HG02884 (cell line): ENCODE measurements around the gene DLX1.
"Not testable (repeated sequence)": the region's sequence is repeated elsewhere in the genome, so short reads cannot be mapped to it uniquely, and the experiment has no call there.

Source experiments
- ATAC-seq: cut with Tn5 transposase; IDR thresholded peaks from one replicate; pipeline ENCODE4 v1.9.1; 2021; ENCODE audit warnings: mild to moderate bottlenecking, moderate library complexity; ENCODE audit not compliant: unreplicated experiment

Gene DLX1

DNA sequence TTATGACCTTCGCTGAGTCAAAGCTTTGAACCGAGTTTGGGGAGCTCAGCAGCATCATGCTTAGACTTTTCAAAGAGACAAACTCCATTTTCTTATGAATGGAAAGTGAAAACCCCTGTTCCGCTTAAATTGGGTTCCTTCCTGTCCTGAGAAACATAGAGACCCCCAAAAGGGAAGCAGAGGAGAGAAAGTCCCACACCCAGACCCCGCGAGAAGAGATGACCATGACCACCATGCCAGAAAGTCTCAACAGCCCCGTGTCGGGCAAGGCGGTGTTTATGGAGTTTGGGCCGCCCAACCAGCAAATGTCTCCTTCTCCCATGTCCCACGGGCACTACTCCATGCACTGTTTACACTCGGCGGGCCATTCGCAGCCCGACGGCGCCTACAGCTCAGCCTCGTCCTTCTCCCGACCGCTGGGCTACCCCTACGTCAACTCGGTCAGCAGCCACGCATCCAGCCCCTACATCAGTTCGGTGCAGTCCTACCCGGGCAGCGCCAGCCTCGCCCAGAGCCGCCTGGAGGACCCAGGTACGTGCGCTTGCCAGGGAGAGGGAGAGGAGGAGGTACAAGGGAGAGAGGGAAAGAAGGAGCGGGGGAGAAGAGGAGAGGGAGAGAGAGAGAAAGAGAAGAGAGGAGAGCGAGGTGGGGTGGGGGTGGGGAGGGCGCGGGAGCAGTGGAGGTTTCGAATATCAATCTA lies at the start of gene DLX1:
DLX1 (plus strand) TSS at position 48 of the 700 bp plus-strand sequence; CDS start at position 219, 171 bp downstream.
- no peak for ATAC-seq

DNA sequence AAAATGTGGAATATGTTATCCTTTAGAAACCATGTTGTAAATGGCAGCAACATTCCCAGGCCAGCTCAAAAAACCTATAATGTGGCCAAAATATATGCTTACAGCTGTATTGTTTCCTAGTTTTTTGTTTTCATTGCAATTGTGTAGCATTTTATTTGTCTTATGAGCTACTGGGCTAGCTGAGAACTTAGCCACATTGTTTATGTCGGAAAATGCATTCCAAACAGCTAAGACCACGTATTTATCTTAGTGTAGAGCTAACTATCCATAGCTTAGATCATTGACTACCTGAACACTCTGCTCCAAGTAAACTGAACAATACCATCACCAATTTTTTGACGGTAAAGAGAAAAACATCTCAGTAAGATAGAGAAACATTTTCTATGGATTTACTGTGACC lies 47.2 kb upstream of the DLX1 start:
- no peak for ATAC-seq

DNA sequence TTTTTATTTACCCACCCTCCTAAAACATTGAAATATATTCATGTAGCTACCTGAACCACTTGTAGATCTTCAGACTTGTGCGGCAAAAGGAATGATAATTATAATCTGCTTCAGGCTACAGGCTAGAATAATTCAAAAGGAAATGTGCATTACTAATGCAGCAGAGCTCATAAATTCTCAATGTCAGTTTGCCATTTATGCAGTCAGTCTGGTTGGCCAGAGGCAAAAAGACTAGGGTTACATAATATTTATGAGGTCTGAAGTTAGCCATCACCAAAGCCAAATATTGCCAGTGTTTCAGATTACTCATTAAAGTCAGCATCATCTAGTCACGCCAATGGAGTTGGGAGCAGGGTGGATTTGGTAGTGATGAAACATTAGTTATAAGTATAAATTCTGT lies 46.7 kb upstream of the DLX1 start:
- ATAC-seq, result no peak

DNA sequence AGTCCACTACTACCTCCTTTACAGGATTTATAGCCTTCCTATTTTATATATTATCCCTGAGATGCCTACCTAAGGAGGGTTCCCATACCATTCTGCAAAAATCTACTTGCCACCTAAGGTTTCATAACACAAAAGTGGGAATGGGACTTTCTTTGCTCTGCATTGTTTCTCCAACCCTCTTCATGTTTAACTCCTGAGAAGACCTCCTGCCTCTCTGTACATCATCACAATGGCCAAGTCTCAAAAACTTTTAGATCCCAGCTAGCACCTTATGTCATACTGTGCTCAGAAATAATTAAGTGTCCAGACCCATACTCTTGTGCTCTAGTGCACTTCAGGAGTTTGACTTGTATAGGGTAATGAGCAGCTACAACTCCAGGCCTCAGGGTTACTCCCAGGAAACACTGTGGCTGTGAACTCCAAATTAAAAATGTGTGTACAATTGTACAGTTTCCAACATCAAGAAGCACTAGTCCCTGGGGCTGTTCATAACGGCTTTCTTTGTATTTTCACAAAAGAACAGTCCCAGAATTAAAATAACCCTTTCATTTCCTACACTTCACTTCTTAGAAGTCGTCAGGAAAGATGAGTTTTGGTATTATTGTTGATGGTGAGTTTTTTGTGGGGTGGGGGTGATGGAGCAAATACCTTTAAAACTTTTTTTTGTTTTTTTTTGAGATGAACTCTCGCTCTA lies 46.1 kb upstream of the DLX1 start:
- ATAC-seq, result no peak

DNA sequence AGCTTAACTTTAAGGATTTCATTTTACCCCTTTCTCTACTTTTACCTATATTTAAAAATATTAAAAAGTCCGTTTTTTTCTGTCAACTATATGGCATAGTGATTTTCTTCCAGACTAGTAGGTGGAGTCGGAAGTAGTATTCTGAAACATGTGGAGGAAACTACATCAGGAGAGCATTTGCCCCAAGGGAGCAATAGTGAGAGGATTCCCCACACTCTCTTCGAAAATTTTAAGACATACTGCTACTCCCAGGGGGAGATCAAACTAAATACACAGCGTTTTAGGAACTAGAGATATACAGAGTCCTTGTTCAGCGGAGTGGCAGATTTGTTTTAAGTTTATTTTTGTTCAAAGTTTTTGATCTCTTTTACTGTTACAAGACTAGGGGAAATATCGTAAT lies 45.0 kb upstream of the DLX1 start:
- no peak for ATAC-seq

DNA sequence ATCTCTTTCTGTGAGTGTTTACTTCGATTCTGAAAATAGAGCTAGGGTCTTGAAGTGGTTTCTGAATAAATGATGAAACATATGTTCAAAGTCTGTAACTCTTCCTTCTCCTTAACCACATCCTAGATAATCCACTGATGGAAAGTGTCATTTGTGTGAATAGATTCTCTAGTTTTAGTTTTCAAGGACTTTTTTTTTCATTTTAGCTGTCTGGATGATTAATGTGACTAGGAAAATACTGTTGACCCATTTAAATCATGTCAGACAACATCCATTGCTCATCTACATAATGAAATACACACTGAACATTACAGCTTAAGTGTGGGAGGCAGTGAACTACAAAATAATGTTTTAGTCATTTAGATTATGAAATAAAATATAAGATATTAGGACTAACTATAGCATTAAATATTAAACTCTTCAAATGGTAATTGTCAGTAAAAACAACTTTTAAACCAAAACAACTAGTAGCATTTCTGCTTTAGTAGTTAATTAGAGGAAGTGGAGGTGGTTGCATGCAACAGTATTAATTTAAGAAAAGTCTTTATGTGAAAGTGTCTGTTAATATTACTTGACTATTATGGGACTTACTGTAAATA lies 39.1 kb upstream of the DLX1 start:
- ATAC-seq, result no peak

DNA sequence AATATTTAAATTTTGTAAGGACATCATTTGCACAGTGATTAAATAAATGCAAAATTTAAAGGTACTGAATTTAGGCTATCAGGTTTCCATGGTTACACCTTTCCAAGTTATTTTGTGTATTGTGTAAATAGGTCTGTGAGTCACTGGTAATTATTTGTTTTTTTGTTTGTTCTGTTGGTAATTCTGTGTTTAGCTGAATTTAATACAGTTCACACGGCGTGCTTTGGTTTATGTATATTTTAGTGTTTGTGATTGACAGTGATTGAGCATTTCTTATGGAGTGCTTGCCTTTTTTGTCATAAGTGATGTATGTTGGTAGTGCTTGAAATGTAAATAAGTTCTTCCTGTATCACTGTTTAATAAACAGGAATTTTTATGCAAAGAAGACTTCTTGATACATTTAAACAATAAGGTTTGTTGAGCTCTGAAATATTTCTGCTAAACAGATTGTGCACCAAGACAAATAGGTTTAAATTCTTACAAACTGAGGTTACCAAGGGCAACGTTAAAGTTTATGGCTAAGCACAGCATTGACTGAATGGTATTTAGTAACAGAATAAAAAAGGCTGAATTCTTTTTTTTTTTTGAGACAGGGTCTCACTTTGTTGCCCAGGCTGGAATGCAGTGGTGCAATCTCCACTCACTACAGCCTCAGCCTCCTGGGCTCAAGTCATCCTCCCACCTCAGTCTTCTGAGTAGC lies 38.3 kb upstream of the DLX1 start:
- no peak for ATAC-seq

DNA sequence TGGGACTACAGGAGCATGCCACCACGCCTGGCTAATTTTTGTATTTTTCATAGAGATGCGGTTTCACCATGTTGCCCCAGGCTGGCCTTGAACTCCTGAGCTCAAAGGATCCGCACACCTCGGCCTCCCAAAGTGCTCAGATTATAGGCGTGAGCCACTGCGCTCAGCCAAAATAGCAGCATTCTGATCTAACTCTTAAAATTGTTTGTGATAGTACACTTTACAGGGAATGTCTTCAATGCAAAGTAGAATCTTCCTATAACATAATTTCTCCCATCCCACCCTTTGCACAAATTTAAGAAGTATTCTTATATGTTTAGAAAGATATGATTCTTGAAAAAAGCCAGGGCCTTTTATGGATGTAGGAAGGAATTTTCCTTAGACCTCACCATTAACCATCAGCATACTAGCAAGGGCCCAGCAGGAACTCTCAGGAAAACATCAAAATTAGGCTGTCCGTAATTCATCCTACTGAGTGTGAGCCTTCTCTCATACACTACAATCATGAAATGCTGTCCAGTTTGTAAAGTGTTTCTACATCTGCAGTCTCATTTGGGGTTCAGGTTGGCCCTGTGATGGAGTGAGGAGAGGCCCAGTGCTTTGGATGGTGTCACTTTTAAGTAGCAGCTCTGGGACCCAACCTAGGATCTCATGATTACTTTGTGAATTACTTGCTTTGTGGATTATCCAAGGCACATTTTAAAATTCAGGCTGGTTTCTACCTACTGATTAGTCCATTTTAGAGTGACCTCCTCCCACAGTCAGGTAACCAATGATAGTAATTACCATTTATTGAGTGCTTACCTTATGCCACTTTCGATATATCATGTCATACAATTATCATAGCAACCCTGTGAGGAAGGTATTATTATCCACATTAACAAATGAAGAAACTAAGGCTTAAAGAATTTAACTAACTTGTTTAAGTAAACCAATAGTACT lies 37.5 kb upstream of the DLX1 start:
- no peak for ATAC-seq

DNA sequence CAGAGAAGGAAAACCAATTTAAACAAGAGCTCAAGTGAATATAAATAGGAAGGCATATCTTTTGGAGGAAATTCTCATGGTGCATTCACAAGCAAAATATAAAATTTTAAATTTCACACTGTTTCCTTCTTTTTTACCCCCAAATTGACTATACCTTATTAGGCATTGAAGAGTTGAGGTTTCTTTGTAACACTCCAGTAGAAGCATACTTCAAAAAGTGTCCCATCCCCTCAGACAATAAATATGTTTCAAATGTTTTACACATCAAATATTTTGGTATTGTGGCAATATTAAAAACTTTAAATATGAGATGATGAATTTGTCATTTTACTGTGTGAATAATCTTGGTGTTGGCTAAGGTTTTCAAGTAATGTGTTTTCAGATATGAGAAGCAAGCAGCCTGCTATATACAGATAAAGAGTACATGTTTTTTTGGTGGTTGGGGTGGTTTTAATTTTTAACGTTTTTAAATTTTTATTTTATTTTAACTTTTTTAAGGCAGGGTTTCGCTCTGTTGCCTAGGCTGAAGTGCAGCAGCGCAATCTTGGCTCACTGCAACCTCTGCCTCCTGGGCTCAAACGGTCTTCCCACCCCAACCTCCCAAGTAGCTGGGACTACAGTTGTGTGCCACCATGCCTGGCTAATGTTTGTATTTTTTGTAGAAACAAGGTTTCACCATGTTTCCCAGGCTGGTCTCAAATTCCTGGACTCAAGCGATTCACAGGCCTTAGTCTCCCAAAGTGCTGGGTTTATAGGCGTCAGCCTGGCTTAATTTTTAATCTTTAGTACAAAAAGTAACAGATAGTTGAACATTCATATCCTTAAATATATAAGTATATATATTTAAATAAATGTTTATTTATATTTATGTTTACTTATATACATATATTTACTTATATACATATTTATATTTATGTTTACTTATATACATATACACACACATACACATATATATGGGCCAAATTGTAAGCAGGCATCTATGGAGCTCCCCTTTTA lies 36.5 kb upstream of the DLX1 start:
- ATAC-seq, result no peak

DNA sequence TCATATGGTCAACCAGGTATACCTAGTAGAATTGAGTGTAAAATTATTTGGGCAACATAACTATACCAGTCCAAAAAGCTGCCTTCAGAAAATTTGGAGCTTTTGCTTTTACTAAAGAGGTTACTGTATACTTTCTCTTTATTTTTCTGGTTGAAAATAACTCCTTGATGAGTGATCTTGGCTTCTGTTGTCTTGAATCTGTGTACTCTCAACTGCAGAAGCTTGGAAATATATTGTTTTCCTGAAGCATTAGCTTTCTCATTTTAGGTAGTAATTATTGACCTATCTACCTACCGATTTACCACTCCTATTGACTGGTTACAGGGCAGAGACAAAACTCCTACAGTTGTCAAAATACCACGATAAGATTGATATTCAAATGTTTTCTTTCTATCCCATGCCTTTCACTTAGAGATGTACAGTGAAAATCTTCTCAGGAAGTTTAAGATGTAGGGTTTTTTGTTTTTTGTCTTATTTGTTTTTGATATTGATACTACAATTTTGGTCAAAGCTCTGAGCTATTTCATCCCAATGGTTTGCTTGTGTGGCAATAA lies 35.7 kb upstream of the DLX1 start:
- no peak for ATAC-seq

DNA sequence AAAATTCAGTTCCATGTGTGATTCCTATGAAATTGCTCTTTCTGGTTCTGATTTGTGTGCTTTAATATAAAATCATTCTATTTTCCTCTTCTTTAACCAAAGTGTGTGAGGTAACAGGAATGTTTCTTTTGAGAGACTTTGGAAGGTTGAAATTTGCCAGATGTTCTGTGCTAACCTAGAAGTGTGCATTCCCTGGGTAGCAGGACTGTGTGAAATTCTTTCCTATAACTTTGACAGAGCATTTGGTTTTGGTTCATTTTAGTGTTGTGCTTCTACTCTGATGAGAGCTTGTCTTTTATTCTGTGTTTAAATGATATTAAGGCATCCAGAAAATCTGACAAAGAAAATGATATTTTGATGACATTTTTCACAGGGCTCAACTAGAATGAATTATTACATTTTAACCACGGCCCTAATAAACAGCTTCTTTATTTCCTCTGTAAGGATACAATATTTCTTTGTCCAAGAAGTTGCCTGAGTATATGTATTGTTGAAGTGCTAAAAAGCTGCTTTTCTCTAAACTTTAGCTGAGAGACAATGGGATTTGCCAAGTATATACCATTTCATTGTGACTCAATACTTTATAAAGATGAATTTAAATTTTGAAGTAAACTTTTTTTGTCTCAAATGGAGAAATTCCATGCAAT lies 34.7 kb upstream of the DLX1 start:
- no peak for ATAC-seq

DNA sequence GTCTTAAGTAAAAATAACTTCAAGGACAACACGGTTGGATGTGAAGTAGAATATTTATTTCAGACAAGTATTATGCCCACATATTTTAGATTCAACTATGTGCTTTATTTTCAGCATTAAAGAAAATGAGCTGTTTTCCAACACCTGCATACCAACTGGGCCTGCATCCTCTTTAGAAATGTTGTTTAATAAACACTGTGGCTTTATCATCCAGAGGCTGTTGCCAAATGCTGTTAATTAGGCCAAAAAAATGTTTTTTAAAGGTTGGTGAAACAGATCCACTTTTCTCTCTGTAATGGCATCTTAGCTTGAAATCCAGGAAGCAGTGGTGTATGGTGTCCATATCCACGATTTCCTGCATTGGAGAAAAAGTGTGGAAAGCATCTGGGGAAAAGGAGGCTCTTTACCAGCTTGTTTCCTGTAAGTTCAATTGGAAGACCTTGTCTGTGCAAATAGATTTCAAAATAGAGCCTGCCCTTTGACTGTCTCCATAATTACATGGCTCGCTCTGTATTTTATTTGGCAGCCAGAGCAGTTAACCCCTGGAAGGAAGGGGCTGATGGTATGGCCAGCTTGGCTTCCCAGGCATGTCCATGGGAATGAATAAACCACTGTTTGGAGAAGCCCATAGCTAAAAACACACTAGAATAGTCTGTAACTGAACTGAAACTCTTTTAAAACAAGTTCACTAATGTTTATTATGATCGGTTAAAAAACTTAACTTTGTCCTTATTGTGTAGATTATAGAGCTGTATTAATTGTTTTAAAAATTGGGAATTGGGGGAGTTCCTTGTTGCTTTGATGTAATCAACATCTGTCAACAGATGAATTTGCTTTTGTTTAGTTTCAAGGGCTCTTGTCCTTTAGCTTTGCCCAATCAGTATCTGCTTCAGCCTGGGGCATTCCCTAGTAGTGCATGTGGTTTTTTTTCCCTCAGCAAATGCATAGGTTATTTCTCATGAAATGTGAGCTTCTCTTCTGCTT lies 33.0 kb upstream of the DLX1 start:
- ATAC-seq, result no peak

DNA sequence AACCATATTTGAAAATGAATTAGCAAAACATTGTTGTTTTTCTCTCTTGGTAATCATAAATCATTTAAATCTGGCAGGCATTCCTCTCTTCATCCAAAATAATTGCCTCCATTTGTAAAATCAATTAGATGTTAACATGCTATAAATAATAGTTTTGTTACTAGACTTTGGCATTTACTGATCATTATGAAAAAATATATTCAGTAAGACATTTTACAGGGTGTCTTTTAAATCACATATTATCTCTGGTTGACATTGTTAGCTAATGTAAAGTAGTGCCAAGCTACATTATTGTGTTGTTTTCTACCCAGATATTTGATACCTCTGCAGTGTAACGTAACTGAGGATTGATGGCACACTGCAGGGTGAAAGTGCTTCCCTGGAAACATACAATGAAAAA lies 31.8 kb upstream of the DLX1 start:
- no peak for ATAC-seq

DNA sequence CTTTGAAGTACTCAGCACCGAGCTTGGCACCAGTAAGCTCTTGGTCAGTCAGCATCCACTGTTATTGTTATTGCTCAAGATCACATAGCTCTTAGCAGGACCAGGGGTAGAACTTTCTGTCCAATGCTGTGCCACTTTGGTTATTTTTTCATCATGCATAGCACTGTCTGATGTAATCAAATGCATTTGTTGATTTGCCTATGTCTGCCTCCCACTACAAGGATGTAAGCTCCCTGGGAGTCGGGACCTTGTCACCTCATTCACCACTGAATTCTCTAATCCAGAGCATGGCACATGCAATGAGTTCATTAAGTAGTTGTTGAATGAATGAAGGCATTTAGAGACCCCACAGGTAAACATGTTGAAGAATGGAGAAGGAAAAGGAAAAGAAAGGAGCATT lies 29.0 kb upstream of the DLX1 start:
- ATAC-seq, result no peak

DNA sequence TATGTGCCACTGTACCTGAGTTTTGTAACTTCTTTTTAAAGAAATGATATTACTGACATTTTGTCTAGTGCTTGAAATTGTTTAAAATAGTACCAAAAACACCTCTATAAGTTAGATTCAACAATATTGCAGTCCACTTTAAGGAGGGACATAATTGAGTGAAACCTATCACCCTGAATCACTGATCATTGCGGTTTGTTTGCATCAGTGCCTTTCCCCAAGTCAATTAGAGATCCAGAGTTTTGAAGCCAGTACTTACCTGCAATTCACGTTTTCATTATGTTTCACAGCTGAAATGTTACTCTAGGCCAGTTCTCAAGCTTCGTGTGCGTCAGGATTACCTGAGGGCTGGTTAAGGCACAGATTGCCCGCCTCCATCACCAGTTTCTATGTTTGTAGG lies 26.6 kb upstream of the DLX1 start:
- ATAC-seq, result no peak

DNA sequence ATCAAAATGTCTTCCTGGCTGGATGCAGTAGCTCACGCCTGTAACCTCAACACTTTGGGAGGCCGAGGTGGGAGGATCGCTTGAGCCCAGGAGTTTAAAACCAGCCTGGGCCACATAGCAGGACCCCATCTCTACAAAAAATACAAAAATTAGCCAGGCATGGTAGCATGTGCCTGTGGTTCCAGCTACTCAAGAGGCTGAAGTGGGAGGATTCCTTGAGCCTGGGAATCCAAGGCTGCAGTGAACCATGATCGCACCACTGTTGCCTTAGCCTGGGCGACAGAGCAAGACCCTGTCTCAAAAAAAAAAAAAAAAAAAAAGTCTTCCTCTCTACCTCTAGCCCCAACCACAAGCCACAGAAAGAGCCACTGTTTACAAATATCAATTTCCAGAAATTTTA lies 25.2 kb upstream of the DLX1 start:
- not testable (repeated sequence) for ATAC-seq

DNA sequence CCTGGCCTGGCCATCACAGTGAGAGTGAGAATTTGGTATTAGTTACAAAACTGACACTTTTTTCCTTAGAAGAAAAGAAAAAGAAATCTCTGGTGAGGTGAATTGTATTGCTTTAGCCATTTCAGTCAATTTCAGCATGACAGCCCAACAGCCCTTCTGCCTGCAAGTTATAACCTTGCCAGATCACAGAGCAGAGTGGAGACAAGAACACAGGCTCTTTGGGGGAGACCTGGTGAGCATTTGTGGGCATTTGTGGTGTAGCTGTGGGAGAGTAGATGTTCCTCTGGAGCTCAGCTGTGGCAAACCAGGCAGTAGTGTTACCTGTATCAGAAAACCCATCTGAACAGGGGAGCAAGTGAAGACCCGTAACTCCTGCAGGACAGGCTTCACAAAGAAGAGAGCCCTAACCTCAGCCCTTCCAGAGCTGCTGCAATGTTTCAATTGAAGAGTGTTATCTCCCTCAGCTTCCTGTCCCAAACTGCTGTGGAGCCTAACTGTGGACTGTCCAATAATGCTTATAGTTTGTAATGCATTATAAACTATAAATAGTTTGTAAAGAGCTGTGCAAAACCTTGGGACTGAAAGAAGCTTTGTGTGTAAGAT lies 22.8 kb upstream of the DLX1 start:
- ATAC-seq, result no peak
